Mesenchymal stem cell (in vitro differentiated cells and primary cell): ENCODE results near the gene CCDC188.

Experiments used
- DNase-seq: peaks from one replicate; pipeline ENCODE4 v3.0.0-alpha.2; 2013
- H2AFZ ChIP-seq: one replicate; pipeline ENCODE4 v1.6.1; 2013; ENCODE audit warnings: low read depth, mild to moderate bottlenecking, control low read depth, inconsistent platforms, low read length, moderate library complexity
- H2AK5ac ChIP-seq: 2 replicates; pipeline ENCODE4 v1.6.1; 2013; ENCODE audit warnings: low read length, moderate library complexity, mild to moderate bottlenecking, inconsistent platforms; ENCODE audit not compliant: severe bottlenecking
- H2BK120ac ChIP-seq: one replicate; pipeline ENCODE4 v1.6.1; 2013; ENCODE audit warnings: low read depth, mild to moderate bottlenecking, inconsistent platforms, low read length, moderate library complexity
- H2BK12ac ChIP-seq, 2 experiments: one replicate each; pipeline ENCODE4 v1.6.1; 2013; ENCODE audit warnings: inconsistent platforms in 2 of 2, low read length in 2 of 2, mild to moderate bottlenecking in 2 of 2, moderate library complexity in 2 of 2, control low read depth in 1 of 2
- H2BK15ac ChIP-seq: one replicate; pipeline ENCODE4 v1.6.1; 2013; ENCODE audit warnings: mild to moderate bottlenecking, low read depth, inconsistent platforms; ENCODE audit not compliant: poor library complexity, severe bottlenecking
- H2BK5ac ChIP-seq: 2 replicates; pipeline ENCODE4 v1.6.1; 2013; ENCODE audit warnings: low read depth, mild to moderate bottlenecking, low read length, control low read depth, inconsistent platforms; ENCODE audit not compliant: poor library complexity, severe bottlenecking
- H3K14ac ChIP-seq, 2 experiments: one replicate each; pipeline ENCODE4 v1.6.1; 2013; ENCODE audit warnings: inconsistent platforms in 2 of 2, low read length in 2 of 2, control low read depth in 1 of 2, mild to moderate bottlenecking in 1 of 2, moderate library complexity in 1 of 2
- H3K18ac ChIP-seq, 2 experiments: one replicate each; pipeline ENCODE4 v1.6.1; 2013; ENCODE audit warnings: inconsistent platforms in 2 of 2, low read length in 2 of 2, control low read depth in 1 of 2, low read depth in 1 of 2, mild to moderate bottlenecking in 1 of 2
- H3K23ac ChIP-seq, 2 experiments: one replicate each; pipeline ENCODE4 v1.6.1; 2013; ENCODE audit warnings: inconsistent platforms in 2 of 2, low read length in 2 of 2, mild to moderate bottlenecking in 2 of 2, moderate library complexity in 2 of 2, control low read depth in 1 of 2
- H3K27ac ChIP-seq: 2 replicates; pipeline ENCODE4 v1.5.1; 2013; ENCODE audit warnings: mild to moderate bottlenecking, moderate library complexity, low read length, control low read depth, inconsistent platforms; ENCODE audit not compliant: poor library complexity, severe bottlenecking
- H3K27me3 ChIP-seq, 2 experiments: 2 replicates each; pipeline versions ENCODE4 v1.6.1 to v1.7.0; 2013; ENCODE audit warnings: low read length in 2 of 2, mild to moderate bottlenecking in 2 of 2, moderate library complexity in 2 of 2, control low read depth in 1 of 2, inconsistent platforms in 1 of 2; ENCODE audit not compliant: control insufficient read depth in 1 of 2, insufficient read depth in 1 of 2
- H3K36me3 ChIP-seq, 2 experiments: 2 replicates each; pipeline versions ENCODE4 v1.6.1 to v1.7.0; 2013; ENCODE audit warnings: low read length in 2 of 2, control low read depth in 1 of 2, inconsistent platforms in 1 of 2, low read depth in 1 of 2, mild to moderate bottlenecking in 1 of 2; ENCODE audit not compliant: insufficient read depth in 2 of 2, control insufficient read depth in 1 of 2
- H3K4ac ChIP-seq, 2 experiments: one replicate each; pipeline ENCODE4 v1.6.1; 2013; ENCODE audit warnings: inconsistent platforms in 2 of 2, low read length in 2 of 2, mild to moderate bottlenecking in 2 of 2, moderate library complexity in 2 of 2, control low read depth in 1 of 2, low read depth in 1 of 2
- H3K4me1 ChIP-seq: 2 replicates; pipeline ENCODE4 v1.6.1; 2013; ENCODE audit warnings: low read depth, low read length, control low read depth; ENCODE audit not compliant: control insufficient read depth, insufficient read depth
- H3K4me2 ChIP-seq: 2 replicates; pipeline ENCODE4 v1.6.1; 2013; ENCODE audit warnings: low read length, mild to moderate bottlenecking, inconsistent platforms; ENCODE audit not compliant: poor library complexity, severe bottlenecking
- H3K4me3 ChIP-seq, 2 experiments: 2 replicates each; pipeline versions ENCODE4 v1.5.1 to v1.7.0; 2013; ENCODE audit warnings: low read length in 2 of 2, mild to moderate bottlenecking in 2 of 2, control low read depth in 1 of 2, low read depth in 1 of 2; ENCODE audit not compliant: insufficient read depth in 1 of 2
- H3K79me1 ChIP-seq: replicated peaks from 2 replicates; pipeline ENCODE4 v1.6.1; 2013; ENCODE audit warnings: mild to moderate bottlenecking, control low read depth, low read length, inconsistent platforms; ENCODE audit not compliant: poor library complexity, severe bottlenecking
- H3K9ac ChIP-seq: 2 replicates; pipeline ENCODE4 v1.7.0; 2013; ENCODE audit warnings: mild to moderate bottlenecking, low read length, moderate library complexity
- H3K9me3 ChIP-seq: 2 replicates; pipeline ENCODE4 v1.7.0; 2013; ENCODE audit warnings: mild to moderate bottlenecking, low read length; ENCODE audit not compliant: control insufficient read depth
- H4K8ac ChIP-seq: one replicate; pipeline ENCODE4 v1.6.1; 2013; ENCODE audit warnings: inconsistent platforms, mild to moderate bottlenecking, low read length, moderate library complexity
- H4K91ac ChIP-seq: one replicate; pipeline ENCODE4 v1.6.1; 2013; ENCODE audit warnings: mild to moderate bottlenecking, low read length, inconsistent platforms
- WGBS: methylation state at CpG from one replicate; pipeline ENCODE4 v1.1.7; 2013; ENCODE audit warnings: mixed read lengths; 5-methylcytosine and 5-hydroxymethylcytosine counted together

The CCDC188 gene

GRCh38 chr22:20171288-20172140 lies 20.7 kb upstream of the CCDC188 start:
- no peak overlapping the region for H3K23ac ChIP-seq
- H2BK12ac ChIP-seq, result no peak overlapping the region
- no peak overlapping the region for H3K4ac ChIP-seq
- H3K27me3 ChIP-seq, result peaks cover 23 to 64% of the 10 kb centered on the region in 2 experiments
- H3K18ac ChIP-seq, result no peak overlapping the region
- no peak overlapping the region for H3K9ac ChIP-seq
- H3K4me2 ChIP-seq, result no peak overlapping the region
- WGBS, result 83% methylated on average over 12 of the region's 12 CpGs
- no peaks in the 10 kb centered on the region for H3K36me3 ChIP-seq
- H2AK5ac ChIP-seq, result no peak overlapping the region
- no peak for DNase-seq
- H3K79me1 ChIP-seq, result no peaks in the 10 kb centered on the region
- no peak overlapping the region for H2BK120ac ChIP-seq
- H3K14ac ChIP-seq, result no peak overlapping the region
- H3K4me3 ChIP-seq, result no peak overlapping the region
- H4K91ac ChIP-seq, result no peak overlapping the region
- H3K9me3 ChIP-seq, result no peaks in the 10 kb centered on the region
- H2BK5ac ChIP-seq, result no peak overlapping the region
- H4K8ac ChIP-seq, result no peak overlapping the region
- no peak overlapping the region for H2BK15ac ChIP-seq
- H3K27ac ChIP-seq, result no peak overlapping the region
- no peak overlapping the region for H2AFZ ChIP-seq
- H3K4me1 ChIP-seq, result no peaks in the 10 kb centered on the region

DNA sequence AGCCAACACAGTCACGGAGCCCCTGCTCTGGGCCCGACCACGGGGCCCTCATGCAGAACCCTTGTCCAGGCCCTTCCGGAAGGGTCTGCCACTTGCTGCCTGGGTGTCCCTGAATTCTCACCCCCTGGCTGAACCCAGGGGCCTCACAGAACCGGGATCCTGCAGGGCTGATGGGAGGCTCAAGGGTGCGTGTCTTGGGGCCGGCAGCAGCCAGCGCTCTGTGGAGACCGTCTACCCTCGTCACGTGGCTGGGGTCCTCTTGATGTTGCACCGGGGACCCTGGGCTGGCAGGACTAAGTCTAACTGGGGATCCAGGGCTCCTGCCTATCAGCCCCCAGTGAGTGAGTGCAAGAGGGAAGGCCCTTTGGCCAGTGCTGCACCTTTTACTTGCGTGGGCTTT lies 19.3 kb upstream of the CCDC188 start:
- WGBS, result 82% methylated on average over 13 of the region's 13 CpGs
- no peak for DNase-seq
- H3K14ac ChIP-seq, result no peak overlapping the region

GRCh38 chr22:20169253-20169822 lies 18.5 kb upstream of the CCDC188 start:
- Histone ChIP-seq H3K9ac (no peak overlapping the region), H2BK120ac (no peak overlapping the region), H3K4me1 (no peaks in the 10 kb centered on the region), H3K4ac (no peak overlapping the region), H3K14ac (no peak overlapping the region), H2BK12ac (no peak overlapping the region), H3K9me3 (no peaks in the 10 kb centered on the region), H3K4me2 (no peak overlapping the region), H3K27me3 (peaks cover 20 to 57% of the 10 kb centered on the region in 2 experiments), H2AK5ac (no peak overlapping the region), H2AFZ (no peak overlapping the region), H3K23ac (no peak overlapping the region), H3K4me3 (no peak overlapping the region), H4K91ac (no peak overlapping the region), H2BK5ac (no peak overlapping the region), H3K36me3 (no peaks in the 10 kb centered on the region), H3K79me1 (no peaks in the 10 kb centered on the region), H4K8ac (no peak overlapping the region), H2BK15ac (no peak overlapping the region), H3K27ac (no peak overlapping the region), H3K18ac (no peak overlapping the region)
- no peak for DNase-seq
- WGBS, result 68% methylated on average over 10 of the region's 10 CpGs

More for the DNA sequence above, 19.3 kb upstream of the CCDC188 start:
- no peak overlapping the region for H3K9ac ChIP-seq
- H3K36me3 ChIP-seq, result no peaks in the 10 kb centered on the region
- H2BK120ac ChIP-seq, result no peak overlapping the region
- H3K4me2 ChIP-seq, result no peak overlapping the region
- H3K79me1 ChIP-seq, result no peaks in the 10 kb centered on the region
- no peak overlapping the region for H2AK5ac ChIP-seq
- H4K8ac ChIP-seq, result no peak overlapping the region
- H2BK15ac ChIP-seq, result no peak overlapping the region
- no peak overlapping the region for H3K23ac ChIP-seq
- H2BK12ac ChIP-seq, result no peak overlapping the region
- no peak overlapping the region for H2BK5ac ChIP-seq
- no peaks in the 10 kb centered on the region for H3K4me1 ChIP-seq
- no peaks in the 10 kb centered on the region for H3K9me3 ChIP-seq
- H3K27ac ChIP-seq, result no peak overlapping the region
- H3K18ac ChIP-seq, result no peak overlapping the region
- no peak overlapping the region for H2AFZ ChIP-seq
- H3K27me3 ChIP-seq, result peaks cover 24 to 65% of the 10 kb centered on the region in 2 experiments
- no peak overlapping the region for H4K91ac ChIP-seq
- H3K4ac ChIP-seq, result no peak overlapping the region
- no peak overlapping the region for H3K4me3 ChIP-seq

DNA sequence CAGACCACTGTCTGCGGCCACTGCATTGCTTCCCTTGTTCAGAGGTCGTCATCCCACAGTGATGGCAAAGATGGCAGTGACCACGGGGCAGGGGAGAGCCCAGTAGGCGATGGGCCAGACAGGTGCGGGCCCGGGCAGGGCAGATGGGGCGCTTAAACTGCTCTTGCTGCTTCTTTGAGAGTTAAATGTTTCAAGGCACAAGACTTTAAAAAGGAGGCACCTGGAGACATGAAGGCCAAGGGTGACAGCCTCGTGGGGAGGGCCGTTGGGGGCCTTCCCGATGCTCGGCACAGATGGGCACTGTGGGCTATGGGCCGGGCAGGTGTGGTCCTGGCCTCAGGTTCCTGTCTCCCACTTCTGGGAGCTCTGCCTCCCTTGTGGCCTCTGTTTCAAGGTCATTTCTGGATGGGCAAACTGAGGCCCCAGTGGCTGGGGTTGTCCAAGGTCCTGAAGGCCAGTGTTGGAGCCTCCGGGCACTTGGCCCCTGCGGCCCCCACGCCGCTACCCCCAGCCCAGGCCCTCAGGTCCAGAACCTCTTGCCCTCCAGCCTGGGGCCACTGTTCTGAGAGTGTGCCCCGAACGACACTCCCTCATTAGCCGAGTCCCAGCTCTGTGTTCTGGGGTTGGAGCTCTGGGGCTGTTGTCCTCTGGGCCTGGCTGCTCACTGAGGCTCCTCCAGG lies 16.9 kb upstream of the CCDC188 start:
- H3K4ac ChIP-seq, result no peak overlapping the region
- no peak overlapping the region for H2AK5ac ChIP-seq
- no peak overlapping the region for H3K27ac ChIP-seq
- no peak overlapping the region for H4K91ac ChIP-seq
- H2BK12ac ChIP-seq, result no peak overlapping the region
- H3K4me1 ChIP-seq, result no peaks in the 10 kb centered on the region
- H2AFZ ChIP-seq, result no peak overlapping the region
- no peak overlapping the region for H4K8ac ChIP-seq
- peaks cover 10 to 44% of the 10 kb centered on the region in 2 experiments for H3K27me3 ChIP-seq
- H3K9me3 ChIP-seq, result no peaks in the 10 kb centered on the region
- H3K9ac ChIP-seq, result no peak overlapping the region
- no peak overlapping the region for H2BK120ac ChIP-seq
- H2BK5ac ChIP-seq, result no peak overlapping the region
- no peak overlapping the region for H3K4me3 ChIP-seq
- no peak overlapping the region for H3K14ac ChIP-seq
- no peak overlapping the region for H3K18ac ChIP-seq
- no peaks in the 10 kb centered on the region for H3K36me3 ChIP-seq
- H3K23ac ChIP-seq, result no peak overlapping the region
- DNase-seq, result no peak
- H3K4me2 ChIP-seq, result no peak overlapping the region
- H2BK15ac ChIP-seq, result no peak overlapping the region
- WGBS, result 80% methylated on average over 19 of the region's 19 CpGs
- no peaks in the 10 kb centered on the region for H3K79me1 ChIP-seq
